OCI-LY1 (cell line): Measurements from ENCODE around the gene BBC3.

ENCODE experiments used
- CTCF ChIP-seq: fragments of 200-600 bp; sonication (generic), shearing (Covaris generic); IDR thresholded peaks from 2 replicates; pipeline ENCODE4 v1.5.1; 2017; ENCODE audit warnings: mild to moderate bottlenecking, antibody characterized with exemption, low read length, moderate library complexity, mixed read lengths
- EZH2 ChIP-seq: fragments of 200-600 bp; sonication (generic), shearing (Covaris generic); IDR thresholded peaks from 2 replicates; pipeline ENCODE4 v1.8.0; 2017; ENCODE audit warnings: borderline replicate concordance, mixed run types, mild to moderate bottlenecking, antibody characterized with exemption, low read length, moderate library complexity, mixed read lengths

- no peak for TF ChIP-seq CTCF
- no peak for TF ChIP-seq EZH2
Measured at GRCh38 chr19:47264629-47265028, 33.6 kb upstream of the BBC3 start.
